K562 (cell line): ENCODE data around the gene NF2.

Source experiments
- BACH1 ChIP-seq: fragments of 200-800 bp; sonication (Bioruptor generic); IDR thresholded peaks from 2 replicates; pipeline ENCODE4 v1.6.1; 2016; ENCODE audit warnings: missing genetic modification characterization, missing compliant biosample characterization
- CREM ChIP-seq: IDR thresholded peaks from 2 replicates; pipeline ENCODE4 v1.6.1; 2014; ENCODE audit warnings: antibody characterized with exemption, low read depth
- ETS1 ChIP-seq: conservative IDR thresholded peaks from 2 replicates; pipeline ENCODE4 v1.6.1; 2011; ENCODE audit warnings: low read depth, mild to moderate bottlenecking, low read length; ENCODE audit not compliant: control insufficient read depth
- FOXP1 ChIP-seq: sonication (generic); formaldehyde crosslinking; IDR thresholded peaks from 2 replicates; pipeline ENCODE4 v1.8.0; 2022; ENCODE audit warnings: mild to moderate bottlenecking, missing genetic modification reagents
- MYC ChIP-seq, 2 experiments: fragments of 250-450 bp in 1 of 2; sonication (Bioruptor Pico) in 1 of 2; IDR thresholded peaks; 2 replicates each; pipeline versions ENCODE4 v1.5.1 to v1.6.1; 2012 to 2021; ENCODE audit warnings: low read depth in 2 of 2, borderline replicate concordance in 1 of 2, improper control_type of control experiment in 1 of 2, low read length in 1 of 2, mild to moderate bottlenecking in 1 of 2, moderate library complexity in 1 of 2
- POLR2AphosphoS5 ChIP-seq: IDR thresholded peaks from 2 replicates; pipeline ENCODE4 v1.6.1; 2011; ENCODE audit warnings: mild to moderate bottlenecking, low read depth, low read length, moderate library complexity; ENCODE audit not compliant: control insufficient read depth, insufficient read depth
- SIN3A ChIP-seq, 2 experiments: fragments of 150-350 bp in 1 of 2; IDR thresholded peaks; 2 replicates each; pipeline ENCODE4 v1.6.1; 2011 to 2016; ENCODE audit warnings: borderline replicate concordance in 2 of 2, low read depth in 2 of 2, low read length in 2 of 2, mild to moderate bottlenecking in 2 of 2, moderate library complexity in 2 of 2; ENCODE audit not compliant: control insufficient read depth in 1 of 2
- SP2 ChIP-seq: IDR thresholded peaks from 2 replicates; pipeline ENCODE4 v1.6.1; 2011; ENCODE audit warnings: mild to moderate bottlenecking, low read depth, low read length, moderate library complexity; ENCODE audit not compliant: poor library complexity, severe bottlenecking; ENCODE audit errors: extremely low read depth
- TEAD2 ChIP-seq: fragments of 450-650 bp; IDR thresholded peaks from 2 replicates; pipeline ENCODE4 v1.6.1; 2016; ENCODE audit warnings: missing genetic modification characterization, control low read depth, missing compliant biosample characterization
- TEAD4 ChIP-seq, 2 experiments: sonication (generic) in 1 of 2; formaldehyde crosslinking in 1 of 2; IDR thresholded peaks; 2 replicates each; pipeline versions ENCODE4 v1.6.1 to v1.8.0; 2012 to 2022; ENCODE audit warnings: borderline replicate concordance in 1 of 2, inconsistent platforms in 1 of 2, low read length in 1 of 2, mild to moderate bottlenecking in 1 of 2, missing genetic modification reagents in 1 of 2
- TF ChIP-seq, protein P1 (sequence below), 3 experiments: IDR thresholded peaks in 2 of 3; conservative IDR thresholded peaks in 1 of 3; 2 replicates each; pipeline ENCODE4 v1.5.1; 2011 to 2012; ENCODE audit warnings: low read length in 3 of 3, mild to moderate bottlenecking in 3 of 3, control low read depth in 2 of 3, improper control_type of control experiment in 1 of 3, inconsistent platforms in 1 of 3, low read depth in 1 of 3, mixed read lengths in 1 of 3, moderate library complexity in 1 of 3; ENCODE audit not compliant: insufficient read depth in 2 of 3
- TF ChIP-seq, protein P2 (sequence below): fragments of 450-650 bp; conservative IDR thresholded peaks from 2 replicates; pipeline ENCODE4 v1.6.1; 2016; ENCODE audit warnings: missing genetic modification characterization, low read depth, mild to moderate bottlenecking, control low read depth, missing compliant biosample characterization

GRCh38 chr22:29690476-29690875, 87.0 kb downstream of the NF2 start:
- TF ChIP-seq SP2 (no peak), POLR2AphosphoS5 (no peak), TEAD4 (IDR thresholded peaks at IDR 0.05; ENCODE audit: low read length) (no peak), TEAD4 (CRISPR knock-in tag; IDR thresholded peaks at IDR 0.05; ENCODE audit: borderline replicate concordance) (no peak), TEAD2 (tag) (no peak), ETS1 (no peak), MYC (IDR thresholded peaks at IDR 0.05; ENCODE audit: low read depth, low read length) (no peak), MYC (CRISPR knock-in tag; IDR thresholded peaks at IDR 0.05; ENCODE audit: borderline replicate concordance, low read depth) (no peak), BACH1 (no peak), FOXP1 (no peak), CREM (no peak), SIN3A (IDR thresholded peaks at IDR 0.05; ENCODE audit: borderline replicate concordance in 2 of 2, control insufficient read depth in 1 of 2, low read depth in 2 of 2, low read length in 2 of 2) (no peak)
- TF ChIP-seq, protein P1, sequence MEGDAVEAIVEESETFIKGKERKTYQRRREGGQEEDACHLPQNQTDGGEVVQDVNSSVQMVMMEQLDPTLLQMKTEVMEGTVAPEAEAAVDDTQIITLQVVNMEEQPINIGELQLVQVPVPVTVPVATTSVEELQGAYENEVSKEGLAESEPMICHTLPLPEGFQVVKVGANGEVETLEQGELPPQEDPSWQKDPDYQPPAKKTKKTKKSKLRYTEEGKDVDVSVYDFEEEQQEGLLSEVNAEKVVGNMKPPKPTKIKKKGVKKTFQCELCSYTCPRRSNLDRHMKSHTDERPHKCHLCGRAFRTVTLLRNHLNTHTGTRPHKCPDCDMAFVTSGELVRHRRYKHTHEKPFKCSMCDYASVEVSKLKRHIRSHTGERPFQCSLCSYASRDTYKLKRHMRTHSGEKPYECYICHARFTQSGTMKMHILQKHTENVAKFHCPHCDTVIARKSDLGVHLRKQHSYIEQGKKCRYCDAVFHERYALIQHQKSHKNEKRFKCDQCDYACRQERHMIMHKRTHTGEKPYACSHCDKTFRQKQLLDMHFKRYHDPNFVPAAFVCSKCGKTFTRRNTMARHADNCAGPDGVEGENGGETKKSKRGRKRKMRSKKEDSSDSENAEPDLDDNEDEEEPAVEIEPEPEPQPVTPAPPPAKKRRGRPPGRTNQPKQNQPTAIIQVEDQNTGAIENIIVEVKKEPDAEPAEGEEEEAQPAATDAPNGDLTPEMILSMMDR (IDR thresholded peaks at IDR 0.05 in 2 of 3, conservative IDR thresholded peaks at IDR 0.05 in 1 of 3; ENCODE audit: insufficient read depth in 2 of 3, low read depth in 1 of 3, low read length in 3 of 3) = no peak
- TF ChIP-seq, protein P2, sequence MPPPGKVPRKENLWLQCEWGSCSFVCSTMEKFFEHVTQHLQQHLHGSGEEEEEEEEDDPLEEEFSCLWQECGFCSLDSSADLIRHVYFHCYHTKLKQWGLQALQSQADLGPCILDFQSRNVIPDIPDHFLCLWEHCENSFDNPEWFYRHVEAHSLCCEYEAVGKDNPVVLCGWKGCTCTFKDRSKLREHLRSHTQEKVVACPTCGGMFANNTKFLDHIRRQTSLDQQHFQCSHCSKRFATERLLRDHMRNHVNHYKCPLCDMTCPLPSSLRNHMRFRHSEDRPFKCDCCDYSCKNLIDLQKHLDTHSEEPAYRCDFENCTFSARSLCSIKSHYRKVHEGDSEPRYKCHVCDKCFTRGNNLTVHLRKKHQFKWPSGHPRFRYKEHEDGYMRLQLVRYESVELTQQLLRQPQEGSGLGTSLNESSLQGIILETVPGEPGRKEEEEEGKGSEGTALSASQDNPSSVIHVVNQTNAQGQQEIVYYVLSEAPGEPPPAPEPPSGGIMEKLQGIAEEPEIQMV (tag) = no peak
